ENCODE measurements around the gene NOS1AP. TPM values are rescaled to one million over a fixed set of nuclear protein-coding genes. Genes with fewer than 3 reads are reported as not detected.
"Not testable (repeated sequence)": the region's sequence is repeated elsewhere in the genome, so short reads cannot be mapped to it uniquely, and the experiment has no call there.

NOS1AP gene
- total and polyA plus RNA-seq, 2 experiments from 2014 or later, result 5.8 to 6.6 TPM

DNA sequence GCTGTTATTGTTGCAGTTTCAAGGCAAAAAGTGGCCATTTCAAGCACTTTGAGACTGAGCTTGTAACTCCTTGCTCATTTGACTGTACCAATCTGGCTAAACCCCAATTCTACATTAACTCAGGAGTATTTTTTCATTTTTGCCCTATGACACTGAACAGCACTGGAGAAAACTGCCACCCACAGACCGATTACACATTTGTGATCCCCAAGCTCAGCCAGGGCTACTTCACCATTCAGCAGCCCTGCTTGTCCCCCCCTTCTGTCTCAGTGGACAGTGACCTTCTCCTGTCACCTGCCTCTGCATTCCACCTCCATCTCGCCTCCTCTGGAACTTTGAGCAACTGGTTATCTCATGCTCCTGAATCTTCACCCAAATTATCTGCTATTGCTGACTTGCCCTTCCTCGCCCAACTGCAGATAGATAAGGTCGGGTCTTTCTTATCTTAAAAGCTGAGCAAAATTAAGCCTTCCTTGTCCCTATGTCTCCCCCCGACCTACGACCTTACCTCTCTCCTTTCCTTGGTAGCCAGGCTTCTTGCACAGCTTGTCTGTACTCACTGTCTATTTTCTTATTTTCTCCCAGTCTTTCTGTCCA lies 281.9 kb downstream of the NOS1AP start:
- Histone ChIP-seq H3K9me2 (ENCODE audit: insufficient read depth) (no peaks in the 10 kb centered on the region), H3K4me1 (ENCODE audit: insufficient read depth) (peaks cover 9% of the 10 kb centered on the region; the same call in 1 of the 2 replicates), H3K4me2 (no peak overlapping the region), H3K4me3 (no peak overlapping the region), H2AFZ (no peak overlapping the region), H4K20me1 (replicated peaks; ENCODE audit: insufficient read depth) (no peaks in the 10 kb centered on the region), H3K27me3 (ENCODE audit: insufficient read depth) (no peaks in the 10 kb centered on the region), H3K27ac (ENCODE audit: low read depth) (no peak overlapping the region), H3F3A (replicated peaks; ENCODE audit: low read depth) (no peaks in the 10 kb centered on the region), H3K36me3 (ENCODE audit: insufficient read depth) (no peaks in the 10 kb centered on the region), H3K79me2 (replicated peaks; ENCODE audit: insufficient read depth) (no peaks in the 10 kb centered on the region)
- Mint-ChIP-seq H3K36me3 (ENCODE audit: low read depth) (peaks cover 17% of the 10 kb centered on the region), H3K27me3 (ENCODE audit: insufficient read depth, low read depth, poor library complexity) (peaks cover 6% of the 10 kb centered on the region), H3K9me3 (no peaks in the 10 kb centered on the region), H3K27ac (no peak overlapping the region; the same call in 1 of the 2 replicates), H3K4me3 (no peak overlapping the region), H3K4me1 (peaks cover 23% of the 10 kb centered on the region)
- DNase-seq (ENCODE audit: low spot score) (no peak), ATAC-seq (no peak)
- no peak for TF ChIP-seq NANOG (IDR thresholded peaks at IDR 0.05; ENCODE audit: borderline replicate concordance)

DNA sequence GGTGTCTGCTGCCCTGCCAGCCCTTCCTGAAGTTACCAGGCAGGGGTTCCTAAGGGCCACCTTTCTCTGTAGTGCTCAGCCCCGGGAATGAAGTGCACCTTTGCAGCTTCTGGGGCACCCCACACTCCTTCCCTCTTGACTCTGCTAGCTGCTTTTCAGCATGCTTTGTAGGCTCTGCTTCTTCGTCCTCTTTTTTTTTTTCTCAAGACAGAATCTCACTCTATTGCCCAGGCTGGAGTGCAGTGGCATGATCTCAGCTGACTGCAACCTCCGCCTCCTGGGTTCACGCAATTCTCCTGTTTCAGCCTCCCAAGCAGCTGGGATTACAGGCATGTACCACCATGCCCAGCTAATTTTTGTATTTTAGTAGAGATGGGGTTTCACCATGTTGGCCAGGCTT lies 282.4 kb downstream of the NOS1AP start:
- H2AFZ ChIP-seq, result not testable (repeated sequence)

DNA sequence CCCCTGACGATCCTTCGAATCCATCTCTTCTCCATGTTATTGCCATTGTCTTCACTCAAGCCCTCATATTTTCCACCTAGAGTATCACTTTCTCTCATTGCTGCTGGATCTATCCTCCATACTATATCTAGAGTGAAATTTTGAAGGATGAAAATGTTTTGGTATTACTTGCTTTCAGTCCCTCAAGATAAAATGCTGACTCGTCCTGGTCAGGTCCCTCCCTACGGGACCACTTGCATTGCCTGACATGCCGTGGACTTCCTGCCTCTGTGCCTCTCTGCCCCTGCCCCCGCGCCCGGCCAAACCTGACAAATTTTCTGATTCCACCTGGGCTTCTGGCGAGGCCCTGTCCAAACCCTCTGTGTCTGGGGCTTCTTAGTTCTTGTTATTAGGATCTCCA lies 283.6 kb downstream of the NOS1AP start:
- Mint-ChIP-seq H3K36me3 (ENCODE audit: low read depth) (peaks cover 27% of the 10 kb centered on the region), H3K4me3 (no peak overlapping the region; the same call in 2 of the 3 replicates), H3K4me1 (peaks cover 23% of the 10 kb centered on the region), H3K9me3 (no peaks in the 10 kb centered on the region), H3K27ac (peak overlapping the region; percentile 88), H3K27me3 (ENCODE audit: insufficient read depth, low read depth, poor library complexity) (peaks cover 10% of the 10 kb centered on the region)
- Histone ChIP-seq H2AFZ (no peak overlapping the region), H3F3A (replicated peaks; ENCODE audit: low read depth) (no peaks in the 10 kb centered on the region), H4K20me1 (replicated peaks; ENCODE audit: insufficient read depth) (no peaks in the 10 kb centered on the region), H3K27me3 (ENCODE audit: insufficient read depth) (no peaks in the 10 kb centered on the region), H3K4me3 (no peak overlapping the region), H3K36me3 (ENCODE audit: insufficient read depth) (no peaks in the 10 kb centered on the region), H3K4me1 (ENCODE audit: insufficient read depth) (peaks cover 9% of the 10 kb centered on the region; the same call in 1 of the 2 replicates), H3K9me2 (ENCODE audit: insufficient read depth) (no peaks in the 10 kb centered on the region), H3K4me2 (no peak overlapping the region; the same call in 1 of the 2 replicates), H3K79me2 (replicated peaks; ENCODE audit: insufficient read depth) (no peaks in the 10 kb centered on the region), H3K27ac (ENCODE audit: low read depth) (no peak overlapping the region)
- ATAC-seq, result peak; percentile 16; the same call in 1 of the 3 replicates
- TF ChIP-seq POLR2AphosphoS5 (IDR thresholded peaks at IDR 0.05; ENCODE audit: low read depth) (no peak), ZNF114 (CRISPR knock-in tag; IDR thresholded peaks at IDR 0.05) (no peak), NANOG (IDR thresholded peaks at IDR 0.05; ENCODE audit: borderline replicate concordance) (no peak), STAT1 (IDR thresholded peaks at IDR 0.05; ENCODE audit: unreplicated experiment) (no peak), EZH2 (IDR thresholded peaks at IDR 0.05; ENCODE audit: low read depth, unreplicated experiment) (no peak)
- TF ChIP-seq, protein P1, sequence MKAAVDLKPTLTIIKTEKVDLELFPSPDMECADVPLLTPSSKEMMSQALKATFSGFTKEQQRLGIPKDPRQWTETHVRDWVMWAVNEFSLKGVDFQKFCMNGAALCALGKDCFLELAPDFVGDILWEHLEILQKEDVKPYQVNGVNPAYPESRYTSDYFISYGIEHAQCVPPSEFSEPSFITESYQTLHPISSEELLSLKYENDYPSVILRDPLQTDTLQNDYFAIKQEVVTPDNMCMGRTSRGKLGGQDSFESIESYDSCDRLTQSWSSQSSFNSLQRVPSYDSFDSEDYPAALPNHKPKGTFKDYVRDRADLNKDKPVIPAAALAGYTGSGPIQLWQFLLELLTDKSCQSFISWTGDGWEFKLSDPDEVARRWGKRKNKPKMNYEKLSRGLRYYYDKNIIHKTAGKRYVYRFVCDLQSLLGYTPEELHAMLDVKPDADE (IDR thresholded peaks at IDR 0.05), result no peak
- TF ChIP-seq, protein P2, sequence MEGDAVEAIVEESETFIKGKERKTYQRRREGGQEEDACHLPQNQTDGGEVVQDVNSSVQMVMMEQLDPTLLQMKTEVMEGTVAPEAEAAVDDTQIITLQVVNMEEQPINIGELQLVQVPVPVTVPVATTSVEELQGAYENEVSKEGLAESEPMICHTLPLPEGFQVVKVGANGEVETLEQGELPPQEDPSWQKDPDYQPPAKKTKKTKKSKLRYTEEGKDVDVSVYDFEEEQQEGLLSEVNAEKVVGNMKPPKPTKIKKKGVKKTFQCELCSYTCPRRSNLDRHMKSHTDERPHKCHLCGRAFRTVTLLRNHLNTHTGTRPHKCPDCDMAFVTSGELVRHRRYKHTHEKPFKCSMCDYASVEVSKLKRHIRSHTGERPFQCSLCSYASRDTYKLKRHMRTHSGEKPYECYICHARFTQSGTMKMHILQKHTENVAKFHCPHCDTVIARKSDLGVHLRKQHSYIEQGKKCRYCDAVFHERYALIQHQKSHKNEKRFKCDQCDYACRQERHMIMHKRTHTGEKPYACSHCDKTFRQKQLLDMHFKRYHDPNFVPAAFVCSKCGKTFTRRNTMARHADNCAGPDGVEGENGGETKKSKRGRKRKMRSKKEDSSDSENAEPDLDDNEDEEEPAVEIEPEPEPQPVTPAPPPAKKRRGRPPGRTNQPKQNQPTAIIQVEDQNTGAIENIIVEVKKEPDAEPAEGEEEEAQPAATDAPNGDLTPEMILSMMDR (conservative IDR thresholded peaks at IDR 0.05; ENCODE audit: low read depth in 2 of 2), result no peak
- DNase-seq (ENCODE audit: low spot score), result no peak

More for the DNA sequence above, 282.4 kb downstream of the NOS1AP start:
- not testable (repeated sequence) for H4K20me1 ChIP-seq (replicated peaks; ENCODE audit: insufficient read depth); H3K4me3 ChIP-seq; H3K9me2 ChIP-seq (ENCODE audit: insufficient read depth); H3K36me3 ChIP-seq (ENCODE audit: insufficient read depth); H3K4me3 Mint-ChIP-seq; H3F3A ChIP-seq (replicated peaks; ENCODE audit: low read depth); H3K27ac ChIP-seq (ENCODE audit: low read depth); H3K4me1 ChIP-seq (ENCODE audit: insufficient read depth); H3K4me2 ChIP-seq; H3K27me3 ChIP-seq (ENCODE audit: insufficient read depth); ATAC-seq; H3K9me3 Mint-ChIP-seq; H3K27ac Mint-ChIP-seq; H3K79me2 ChIP-seq (replicated peaks; ENCODE audit: insufficient read depth); H3K27me3 Mint-ChIP-seq (ENCODE audit: insufficient read depth, low read depth, poor library complexity); DNase-seq (ENCODE audit: low spot score)
- Mint-ChIP-seq H3K36me3 (ENCODE audit: low read depth) (peaks cover 18% of the 10 kb centered on the region), H3K4me1 (peaks cover 23% of the 10 kb centered on the region)
